HUDEP-2 (cell line): ENCODE measurements around the gene SMIM32.

Experiments
- DNase-seq, 76 experiments: peaks; one replicate each; lab custom pipeline; 2025; ENCODE audit not compliant: unreplicated experiment in 76 of 76; lab: John Stamatoyannopoulos, UW

The SMIM32 gene

DNA sequence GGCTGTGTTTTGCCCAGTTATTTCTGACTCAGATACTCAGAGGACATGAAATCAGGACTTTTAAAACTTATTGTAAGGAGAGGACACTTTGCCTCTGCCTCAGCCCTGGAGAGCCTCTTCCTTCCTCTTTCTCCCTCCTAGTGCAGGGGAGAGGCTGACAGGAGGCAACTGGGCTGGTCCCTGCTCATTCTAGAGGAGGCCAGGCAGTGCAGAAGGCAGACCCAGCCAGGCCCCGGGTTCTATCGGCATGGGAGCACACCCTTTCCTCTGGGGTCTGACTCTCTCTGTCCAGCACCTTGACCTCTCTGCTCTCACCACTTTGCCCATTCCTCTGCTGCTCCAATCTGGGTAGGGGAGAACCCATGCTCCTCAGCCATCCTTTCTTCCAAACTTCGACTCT, 16.0 kb upstream of the SMIM32 start:
- DNase-seq = no peak

DNA sequence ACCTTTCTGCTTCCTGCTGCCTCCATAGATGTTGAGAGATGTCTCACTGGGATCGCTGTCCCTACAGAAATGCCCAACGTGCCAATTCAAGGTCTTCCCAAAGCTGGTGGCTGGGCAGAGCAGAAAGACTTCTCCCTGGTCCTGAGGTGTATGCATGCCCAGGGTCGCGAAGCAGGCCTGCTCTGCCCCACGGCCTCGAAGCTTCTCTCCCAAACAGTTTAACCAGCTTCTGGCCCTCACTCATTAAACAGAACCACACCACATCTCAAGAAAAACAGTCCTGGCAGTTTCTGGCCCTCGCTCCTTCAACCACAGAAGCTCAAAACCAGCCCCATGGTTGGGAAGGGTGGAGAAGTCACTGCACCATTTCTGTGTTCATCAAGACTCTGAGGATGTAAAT, 14.7 kb upstream of the SMIM32 start:
- no peak for DNase-seq

DNA sequence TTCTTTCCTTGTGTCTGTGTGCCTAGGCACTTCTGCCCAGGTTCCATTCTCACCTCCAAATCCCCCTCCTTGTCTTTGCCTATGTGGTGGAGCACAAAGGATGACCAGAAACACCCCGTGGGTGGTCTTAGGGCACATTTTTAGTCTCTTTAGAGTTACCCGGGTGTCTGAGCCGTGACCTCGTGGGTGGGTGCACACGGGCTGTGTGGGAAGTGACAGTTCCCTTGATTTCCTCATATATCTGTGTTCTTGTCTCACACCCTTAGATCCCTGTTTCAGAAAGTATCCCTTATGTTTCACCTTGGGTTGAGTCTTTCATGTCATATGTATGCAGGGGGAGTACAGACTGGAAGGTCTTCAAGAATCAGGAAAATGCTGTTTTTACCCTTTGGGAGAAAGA, 13.4 kb upstream of the SMIM32 start:
- no peak for DNase-seq

DNA sequence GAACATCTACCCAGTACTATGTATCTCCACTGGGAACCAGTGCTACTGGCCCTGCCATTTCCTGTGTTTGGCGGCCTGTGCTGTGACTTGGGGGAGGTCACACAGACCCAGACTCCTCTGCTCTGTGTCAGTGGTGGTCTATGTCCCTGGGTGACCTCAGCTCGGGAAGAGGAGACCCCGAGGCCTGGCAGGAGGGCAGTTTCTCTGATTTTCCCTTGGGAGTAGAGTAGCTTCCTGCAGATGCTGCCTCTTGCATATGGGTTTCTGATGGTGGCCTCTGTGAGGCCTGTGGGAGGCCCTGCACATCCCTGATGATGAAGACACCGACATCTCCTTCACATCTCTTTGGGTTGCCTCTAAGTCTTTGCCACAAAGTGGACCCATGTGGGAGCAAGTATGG, 13.0 kb upstream of the SMIM32 start:
- DNase-seq = no peak

DNA sequence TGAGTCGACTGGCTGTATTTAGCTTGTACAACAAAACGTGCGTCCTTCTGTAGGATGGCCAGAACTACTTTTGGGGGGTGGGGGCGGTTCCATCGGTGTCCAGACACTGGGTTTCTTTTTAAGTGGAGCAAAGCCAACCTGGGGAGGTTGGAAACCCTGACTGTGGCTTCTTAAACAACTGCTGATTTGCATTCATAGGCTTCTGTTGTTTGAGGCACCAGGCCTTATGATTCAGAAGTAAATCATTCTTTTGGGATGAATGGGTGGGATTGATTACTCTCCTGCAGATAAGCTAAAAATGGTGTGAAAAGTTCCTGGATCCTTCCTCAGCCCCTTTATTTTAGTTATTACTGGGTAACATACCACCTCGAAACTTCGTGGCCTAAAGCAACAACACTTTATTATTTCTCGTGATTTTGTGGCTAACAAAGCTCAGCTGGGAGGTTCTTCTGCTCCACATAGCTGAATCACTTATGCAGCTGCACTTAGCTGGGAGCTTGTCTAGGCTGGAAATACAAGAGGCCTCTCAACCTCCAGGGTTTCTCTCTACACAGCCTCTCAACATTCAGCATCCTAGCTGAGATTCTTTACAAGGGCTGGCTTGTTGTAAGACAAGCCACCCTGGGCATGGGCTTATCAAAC, 12.2 kb upstream of the SMIM32 start:
- no peak for DNase-seq

DNA sequence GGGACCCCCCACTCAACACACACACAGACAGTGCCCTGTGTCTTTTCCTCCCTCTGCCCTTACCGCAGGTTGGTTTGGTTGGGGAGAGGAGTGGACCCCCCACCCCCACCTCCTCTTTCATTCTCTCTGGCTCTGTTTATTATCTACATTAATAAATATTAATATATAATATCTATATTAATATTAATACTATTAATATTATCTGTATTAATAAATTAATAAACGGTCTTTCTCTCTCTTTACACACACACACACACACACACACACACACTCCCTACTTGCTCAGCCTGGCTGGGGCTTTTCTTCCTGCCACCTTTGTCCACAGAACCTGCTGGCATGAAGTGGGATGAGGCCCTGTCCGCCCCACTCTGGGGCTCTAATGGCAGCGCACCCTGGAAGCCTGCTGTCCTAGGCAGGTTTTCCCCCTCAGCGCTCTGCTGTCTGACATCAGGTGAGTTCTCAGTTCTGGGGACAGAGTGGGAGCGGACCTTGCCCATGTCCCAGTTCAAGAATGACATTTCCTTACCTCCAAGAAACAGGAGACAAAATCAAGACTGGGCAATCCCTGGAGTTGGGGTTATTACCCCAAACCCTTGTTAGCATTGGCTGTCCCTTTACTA, 10.5 kb upstream of the SMIM32 start:
- DNase-seq = no peak

DNA sequence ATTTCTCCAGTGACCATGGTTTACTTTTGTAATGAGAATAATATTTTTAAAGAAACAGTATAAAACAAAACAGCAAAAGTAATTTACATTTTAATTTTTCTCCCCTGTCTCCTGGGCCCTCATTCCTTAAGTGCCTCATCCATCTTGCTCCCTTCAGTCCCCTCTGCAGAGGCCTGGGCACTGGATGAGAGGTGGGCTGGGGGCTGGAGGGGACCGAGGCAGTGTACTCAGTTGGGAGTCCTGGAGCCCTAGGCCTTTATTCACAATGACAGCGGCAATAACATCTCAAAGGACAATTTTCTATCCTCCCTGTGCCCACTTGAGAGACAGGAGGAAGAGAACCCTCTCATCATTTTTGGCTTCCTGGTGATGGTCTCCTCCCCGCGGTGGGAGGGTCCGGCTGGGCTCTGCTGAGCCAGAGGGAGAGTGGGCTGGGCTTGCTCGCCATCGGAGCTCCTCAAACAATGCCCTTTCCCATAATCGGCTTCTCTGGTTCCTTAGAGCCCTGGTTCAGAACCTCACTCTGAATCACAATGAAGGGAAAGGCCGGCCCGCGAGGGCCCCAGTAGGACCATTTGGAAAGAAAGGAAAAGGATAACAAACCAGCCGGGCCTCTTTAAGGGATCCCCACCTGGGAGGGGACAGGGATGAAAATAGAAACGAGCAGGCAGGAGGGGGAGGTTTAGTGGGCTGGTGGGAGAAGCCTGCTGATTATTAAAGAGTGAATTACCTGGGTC, 9.7 kb upstream of the SMIM32 start:
- DNase-seq = no peak

DNA sequence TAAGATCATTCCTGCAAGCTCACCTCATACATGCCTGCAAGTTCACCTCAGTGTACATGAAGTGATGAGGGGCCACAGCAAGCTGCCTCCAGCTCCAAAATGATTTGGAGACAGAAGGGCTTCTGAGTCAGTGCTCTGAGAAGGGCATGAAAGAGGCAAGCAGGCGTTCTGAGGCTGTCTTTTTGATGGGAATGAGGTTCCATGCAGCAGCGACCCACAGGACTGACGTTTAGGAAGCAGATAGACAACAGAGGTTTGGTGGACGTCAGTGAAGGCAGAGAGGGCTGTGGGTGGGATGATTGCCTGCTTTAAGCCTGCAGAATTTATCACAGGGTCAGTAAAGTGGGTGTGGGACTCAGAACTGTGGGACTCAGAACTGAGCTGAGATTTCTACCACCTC, 8.9 kb upstream of the SMIM32 start:
- no peak for DNase-seq

DNA sequence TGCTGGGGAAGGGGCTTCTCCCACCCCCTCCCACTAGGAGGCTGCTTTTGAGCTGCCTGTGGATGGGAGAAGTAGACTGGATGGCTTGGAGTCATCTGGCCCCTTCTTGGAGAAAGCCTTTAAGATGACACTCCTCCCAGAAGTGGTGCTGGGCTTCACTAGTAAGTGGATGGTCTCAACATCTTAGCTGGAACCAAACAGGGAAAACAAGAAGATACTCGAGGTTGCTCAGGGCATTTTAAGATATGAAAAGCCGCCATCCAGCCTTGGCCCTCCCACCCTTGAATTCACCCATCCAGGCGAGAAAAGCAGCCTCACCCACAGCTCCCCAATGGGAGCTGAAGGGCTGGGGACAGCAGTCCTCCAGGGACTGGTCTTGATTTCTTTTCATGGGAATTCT, 7.8 kb upstream of the SMIM32 start:
- no peak for DNase-seq

DNA sequence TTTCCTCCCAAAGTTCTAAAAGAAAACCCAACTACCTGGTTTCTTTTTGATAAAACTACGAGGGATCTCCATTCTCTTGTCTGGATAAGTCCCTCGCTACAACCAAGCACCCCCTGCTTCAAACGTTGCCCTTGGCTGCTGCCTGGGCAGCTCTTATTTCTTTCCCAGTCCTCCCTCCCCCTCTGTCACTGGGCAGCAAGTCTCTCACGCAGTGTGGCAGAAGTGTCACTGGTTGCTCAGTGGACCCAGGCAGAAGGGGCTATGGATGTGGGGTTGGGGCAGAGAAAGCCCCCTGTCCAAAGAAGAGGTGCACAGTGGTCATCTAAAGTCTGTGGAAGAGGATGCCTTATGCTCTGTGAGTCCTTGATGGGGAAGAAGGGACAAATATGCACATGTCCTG, 7.2 kb upstream of the SMIM32 start:
- no peak for DNase-seq

DNA sequence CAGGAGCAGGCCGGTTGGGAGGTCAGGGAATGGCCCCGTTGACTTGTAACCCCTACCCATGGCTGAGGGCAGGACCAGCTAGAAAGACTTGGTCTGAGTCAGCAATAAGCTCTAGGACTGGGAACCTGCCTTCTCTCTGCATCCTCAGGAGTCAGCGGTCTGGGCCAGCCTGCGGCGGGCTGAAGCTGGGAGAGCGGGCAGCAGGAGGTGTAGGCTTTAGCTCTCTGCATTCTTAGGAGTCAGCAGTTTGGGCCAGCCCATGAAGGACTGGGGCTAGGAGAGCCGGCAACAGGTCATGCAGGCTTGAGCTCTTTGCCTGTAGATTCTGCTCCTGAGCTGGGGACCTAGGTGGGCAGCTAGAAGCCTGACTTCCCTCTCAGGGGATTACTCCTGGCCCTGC, 6.4 kb upstream of the SMIM32 start:
- no peak for DNase-seq

DNA sequence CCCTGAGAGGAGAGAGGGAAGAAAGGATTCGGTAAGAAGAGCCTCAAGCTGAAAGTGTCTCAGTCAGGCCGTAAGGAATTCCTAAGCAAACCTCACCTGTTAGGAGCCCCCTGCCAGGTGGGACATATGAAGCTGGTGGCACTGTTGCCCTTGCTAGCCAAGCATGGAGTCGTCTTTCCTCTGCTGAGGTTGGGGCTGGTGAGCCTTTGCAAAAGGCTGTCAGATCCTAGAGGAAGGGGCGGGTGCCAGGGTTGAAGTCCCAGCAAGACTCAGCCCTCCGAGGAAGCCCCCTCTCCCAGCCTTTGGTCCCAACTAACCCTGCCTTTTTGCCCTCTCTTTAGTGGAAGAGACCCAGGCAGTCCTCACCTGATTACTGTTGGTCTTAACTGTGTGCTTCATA, 5.5 kb upstream of the SMIM32 start:
- DNase-seq = no peak

DNA sequence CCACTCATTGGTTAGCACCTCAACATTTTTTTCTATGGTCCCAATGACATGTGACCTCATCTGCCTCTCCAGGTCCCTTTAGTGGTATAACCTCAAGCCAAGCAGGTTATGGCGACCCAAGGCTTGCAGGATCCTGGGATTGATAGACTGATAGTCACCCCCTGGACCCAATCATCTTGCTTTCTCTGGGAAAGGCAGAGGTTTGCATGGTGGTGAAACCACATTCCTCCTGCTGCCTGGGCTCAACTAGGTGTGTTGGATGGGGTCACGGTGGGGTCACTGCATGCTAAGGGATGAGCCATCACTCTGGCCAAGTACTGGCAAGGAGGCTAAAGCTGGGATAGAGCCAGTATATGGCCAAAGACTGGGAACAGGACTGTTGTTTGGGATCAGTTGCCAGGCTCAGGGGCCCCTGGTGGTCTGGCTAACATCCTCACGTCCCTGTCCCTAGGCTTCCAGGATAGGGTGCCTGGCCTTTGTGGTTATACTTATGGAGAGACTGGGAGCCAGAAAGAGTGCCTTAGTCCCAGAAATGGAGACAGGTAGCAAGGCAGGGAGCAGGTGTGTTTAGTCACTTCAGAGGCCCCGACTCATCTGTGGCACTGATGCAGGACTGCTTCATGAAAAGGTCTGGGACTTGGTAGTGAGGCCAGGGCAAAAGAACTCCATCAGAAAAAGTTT, 4.6 kb upstream of the SMIM32 start:
- no peak for DNase-seq

DNA sequence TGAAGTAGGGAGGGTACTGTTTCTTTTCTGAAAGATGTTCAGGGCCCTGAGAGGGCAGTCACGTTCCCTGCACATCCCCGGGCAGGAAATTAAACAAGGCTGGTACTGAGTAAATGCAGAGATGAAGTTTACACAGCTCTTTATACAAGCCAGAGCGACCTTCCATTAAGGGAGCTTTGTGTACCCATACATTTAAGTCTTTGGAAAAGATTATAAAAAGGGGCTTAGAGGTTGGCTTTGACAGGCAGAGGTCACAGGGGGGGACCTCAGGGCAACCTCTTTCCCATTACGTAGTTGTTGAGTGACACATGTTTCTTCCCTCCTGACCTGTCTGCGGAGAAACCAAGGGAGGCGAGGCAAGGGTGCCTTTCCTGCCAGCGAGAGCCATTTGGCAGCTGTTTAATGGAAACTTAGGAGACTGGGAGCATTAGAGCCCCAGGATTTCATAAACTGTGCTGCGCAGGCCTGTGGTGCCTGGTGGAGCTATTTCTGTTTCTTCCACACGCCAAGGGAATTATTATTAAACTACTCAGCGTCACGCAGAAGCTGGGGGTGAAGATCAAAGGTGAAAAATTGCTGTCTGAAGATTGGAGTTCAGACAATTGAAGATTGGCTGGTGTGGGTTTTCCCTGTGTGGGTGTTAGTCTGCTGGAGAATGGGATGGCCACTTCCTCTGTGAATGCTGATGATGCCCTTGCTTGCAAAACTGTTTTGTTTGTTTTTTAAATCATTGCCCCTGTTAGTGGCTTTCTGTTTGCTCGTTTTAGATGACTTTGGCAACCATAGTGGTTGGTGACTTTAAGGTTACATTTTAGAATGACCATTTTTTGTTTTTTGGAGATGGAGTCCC, 3.2 kb upstream of the SMIM32 start:
- no peak for DNase-seq

DNA sequence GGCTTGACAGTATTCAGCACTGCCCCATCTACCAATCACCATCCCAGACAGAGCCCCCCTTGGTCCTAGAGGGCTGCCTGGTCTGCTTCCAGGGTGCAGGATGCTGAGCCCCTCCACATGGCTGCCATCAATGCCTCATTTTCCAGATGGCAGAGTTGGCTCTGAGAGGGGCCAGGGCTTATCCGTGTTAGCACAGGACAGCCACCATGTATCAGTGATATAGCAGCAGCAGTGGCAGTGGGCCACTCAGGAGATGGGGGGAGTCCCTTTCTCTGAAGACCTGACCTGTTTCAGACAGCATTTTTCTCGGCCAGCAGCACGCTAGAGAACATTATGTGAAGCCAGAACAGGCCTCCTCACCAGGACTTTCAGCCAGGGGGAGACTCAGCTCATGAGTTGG, 1.6 kb upstream of the SMIM32 start:
- DNase-seq = no peak

DNA sequence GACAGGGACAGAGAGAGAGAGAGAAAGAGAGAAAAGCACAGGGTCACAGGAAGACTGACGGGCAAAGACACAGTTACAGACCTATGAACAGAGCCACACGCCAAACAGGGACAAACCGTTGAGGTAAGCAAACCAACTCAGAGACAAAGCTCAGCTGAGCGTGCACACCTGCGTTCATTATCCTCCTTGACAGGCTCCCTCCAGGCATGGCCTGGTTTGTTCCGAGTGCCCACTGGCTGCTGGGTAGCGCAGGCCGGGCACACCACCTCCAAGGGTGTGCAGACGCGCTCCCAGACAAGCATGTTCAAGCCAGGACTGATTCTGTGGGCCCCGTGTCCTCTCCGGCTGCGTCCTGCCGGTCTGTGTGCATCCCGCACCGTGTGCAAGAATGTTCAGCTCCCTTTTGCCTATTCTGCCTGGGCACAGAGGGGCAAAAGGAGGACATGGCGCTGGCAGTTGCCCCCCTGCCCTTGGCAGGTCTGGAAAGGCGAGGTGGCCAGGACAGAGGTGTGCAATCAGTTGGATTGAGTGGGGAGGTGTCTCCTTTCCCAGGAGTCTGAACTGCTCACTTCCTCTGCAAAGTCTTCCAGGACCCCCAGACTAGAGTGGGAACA, 467 bp upstream of the SMIM32 start:
- no peak for DNase-seq

DNA sequence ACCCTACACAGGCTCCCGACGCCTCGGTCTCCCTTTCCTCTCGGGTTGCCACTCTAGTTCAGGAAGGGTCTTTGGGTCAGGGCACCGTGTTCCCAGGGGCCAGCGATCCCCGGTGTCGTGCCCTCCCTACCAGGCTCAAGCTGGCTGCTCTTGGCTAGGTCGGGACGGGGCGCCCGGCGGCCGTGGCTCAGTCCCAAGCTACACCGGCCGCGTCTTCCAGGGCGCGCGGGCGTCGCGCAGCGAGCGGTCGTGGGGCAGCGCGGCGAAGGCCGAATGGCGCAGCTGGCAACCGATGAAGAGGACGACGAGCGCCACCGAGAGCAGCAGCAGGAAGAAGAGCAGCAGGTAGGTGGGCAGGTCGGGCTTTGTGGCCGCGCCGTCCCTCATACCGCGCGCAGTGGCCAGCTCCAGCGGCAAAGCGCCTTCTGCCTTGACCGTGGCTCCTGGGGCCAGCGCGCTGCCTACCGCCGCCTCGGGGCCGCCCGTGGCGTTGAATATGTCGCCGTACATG, 892 bp downstream of the SMIM32 start:
- DNase-seq = no peak

DNA sequence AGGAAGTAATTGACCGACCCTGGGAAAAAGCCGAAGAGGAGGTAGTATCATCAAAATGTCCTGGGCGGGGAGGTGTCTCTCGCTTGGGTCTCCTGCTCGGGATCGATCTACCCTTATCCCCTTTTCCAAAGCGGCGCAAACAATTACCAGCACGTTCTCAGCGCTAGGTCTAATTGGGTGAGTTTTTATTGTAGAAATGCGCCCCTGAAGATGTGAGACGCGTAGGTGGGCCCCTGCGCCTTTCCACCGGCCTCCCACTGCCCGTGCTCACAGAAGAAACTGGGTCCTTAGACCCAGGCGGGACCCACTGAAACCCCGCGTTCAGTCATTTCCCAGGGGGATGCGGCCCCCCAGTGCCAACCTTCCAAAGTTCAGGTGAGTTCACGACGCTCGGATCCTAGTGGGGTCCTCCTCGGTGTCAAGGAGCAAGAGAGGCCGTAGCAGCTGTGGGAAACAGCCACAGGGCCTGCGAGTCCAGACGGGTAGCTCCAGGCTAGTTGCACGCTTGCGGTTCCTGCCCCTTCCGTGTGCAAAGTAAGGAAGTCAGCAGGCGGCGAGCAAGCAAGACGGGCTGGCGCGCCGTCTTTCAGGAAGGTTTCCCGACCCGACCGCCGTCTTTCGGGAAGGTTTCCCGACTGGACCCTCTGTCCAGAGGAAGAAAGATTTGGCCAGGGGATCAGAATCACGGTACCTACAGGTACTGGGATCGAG, 1.5 kb downstream of the SMIM32 start:
- peak in 1 of 76 experiments; percentile 2 for DNase-seq

DNA sequence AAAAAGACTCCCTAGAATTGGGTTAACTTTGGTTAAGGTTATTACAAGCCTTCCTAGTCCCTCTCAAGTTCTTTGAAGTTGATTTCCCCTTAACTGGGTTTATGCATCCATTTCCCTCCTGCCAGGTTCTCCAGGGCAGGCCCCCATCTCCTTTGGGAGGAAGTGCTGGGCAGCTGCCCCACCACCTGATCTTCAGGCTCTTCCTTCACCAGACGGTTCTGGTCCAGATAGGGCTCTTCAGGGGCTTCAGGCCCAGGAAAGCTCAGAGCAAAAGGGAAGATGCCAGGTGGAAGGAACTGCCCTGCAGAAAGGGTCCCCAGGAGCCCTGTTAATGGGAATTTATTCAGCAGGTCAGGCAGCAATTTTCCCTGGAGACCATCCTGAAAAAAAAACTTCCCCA, 2.1 kb downstream of the SMIM32 start:
- DNase-seq = no peak
